IPS-11a (cell line): ENCODE data around the gene ANO7.

Experiments
- H3K4me3 ChIP-seq: one replicate; pipeline ENCODE4 v1.5.1; 2013; ENCODE audit warnings: low read depth, low read length, control low read depth

Gene ANO7

GRCh38 chr2:241226723-241227572 is 38.5 kb downstream of the ANO7 start:
- no peak overlapping the region for H3K4me3 ChIP-seq

- no peak overlapping the region for H3K4me3 ChIP-seq
These were observed 39.1 kb downstream of the ANO7 start for GRCh38 chr2:241227594-241227993.

GRCh38 chr2:241228081-241228859 is 39.8 kb downstream of the ANO7 start:
- H3K4me3 ChIP-seq, result no peak overlapping the region

- H3K4me3 ChIP-seq, result no peak overlapping the region
These were observed 40.5 kb downstream of the ANO7 start for GRCh38 chr2:241228860-241229516.

GRCh38 chr2:241229563-241230401 is 41.3 kb downstream of the ANO7 start:
- no peak overlapping the region for H3K4me3 ChIP-seq

GRCh38 chr2:241230435-241230834 is 42.0 kb downstream of the ANO7 start:
- H3K4me3 ChIP-seq, result no peak overlapping the region

- H3K4me3 ChIP-seq, result no peak overlapping the region
These were observed 44.5 kb downstream of the ANO7 start for GRCh38 chr2:241232736-241233575.

GRCh38 chr2:241234066-241234790 is 45.8 kb downstream of the ANO7 start:
- no peak overlapping the region for H3K4me3 ChIP-seq

- no peak overlapping the region for H3K4me3 ChIP-seq
These were observed 46.7 kb downstream of the ANO7 start for GRCh38 chr2:241234962-241235740.

- no peak overlapping the region for H3K4me3 ChIP-seq
These were observed 47.5 kb downstream of the ANO7 start for GRCh38 chr2:241235859-241236593.

GRCh38 chr2:241237047-241237446 is 48.6 kb downstream of the ANO7 start:
- no peak overlapping the region for H3K4me3 ChIP-seq

- H3K4me3 ChIP-seq, result no peak overlapping the region
These were observed 49.5 kb downstream of the ANO7 start for GRCh38 chr2:241237949-241238371.

- no peak overlapping the region for H3K4me3 ChIP-seq
These were observed 50.3 kb downstream of the ANO7 start for GRCh38 chr2:241238693-241239198.

GRCh38 chr2:241239552-241240202 is 51.2 kb downstream of the ANO7 start:
- H3K4me3 ChIP-seq, result no peak overlapping the region

GRCh38 chr2:241240320-241241004 is 52.0 kb downstream of the ANO7 start:
- no peak overlapping the region for H3K4me3 ChIP-seq

GRCh38 chr2:241241669-241242068 is 53.2 kb downstream of the ANO7 start:
- no peak overlapping the region for H3K4me3 ChIP-seq
